ENCODE data around the gene NCOR1.
A peak's percentile ranks its signal among the peaks of the same experiment; 100 is the strongest.
"Not testable (repeated sequence)": the region's sequence is repeated elsewhere in the genome, so short reads cannot be mapped to it uniquely, and the experiment has no call there.

NCOR1 gene

DNA sequence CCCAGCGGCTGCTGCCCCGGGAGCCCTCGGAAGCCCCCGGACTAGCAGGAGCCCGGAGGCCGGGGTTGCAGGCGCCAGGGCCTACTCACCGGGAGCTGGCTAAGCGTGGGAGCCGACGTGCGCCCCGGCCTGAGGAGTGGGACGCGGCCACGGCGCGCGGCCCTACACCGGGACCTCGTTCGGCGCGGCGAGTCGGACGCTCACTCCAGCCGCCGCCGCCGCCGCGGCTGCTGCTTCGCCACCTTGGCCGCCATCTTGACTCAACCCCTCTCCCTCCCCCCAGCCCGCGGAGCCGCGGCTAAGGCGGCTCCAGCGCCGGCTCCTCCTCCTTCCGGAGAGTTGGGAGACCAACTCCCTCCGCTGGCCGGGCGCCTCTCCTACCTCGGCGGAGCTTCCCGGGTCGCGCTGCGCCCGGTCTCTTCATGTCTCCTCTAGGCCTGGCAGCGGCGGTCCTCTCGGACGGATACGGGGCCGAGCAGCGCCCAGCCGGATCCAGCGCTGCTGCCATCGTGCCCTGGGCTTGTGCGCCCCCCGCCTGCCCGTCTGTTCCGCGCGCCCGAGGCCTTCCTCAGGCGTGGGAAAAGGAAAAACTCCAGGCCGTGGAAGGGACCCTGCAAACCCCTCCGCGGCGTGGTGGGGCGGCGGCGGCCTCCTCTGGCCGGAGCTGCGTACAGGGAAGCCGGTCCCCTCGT lies at the start of gene NCOR1:
TSS of gene NCOR1 (minus strand) at position 262 of the 692 bp plus-strand sequence. CDS start 20,965 bp downstream, outside the sequence.
- no peak for FAIRE-seq

DNA sequence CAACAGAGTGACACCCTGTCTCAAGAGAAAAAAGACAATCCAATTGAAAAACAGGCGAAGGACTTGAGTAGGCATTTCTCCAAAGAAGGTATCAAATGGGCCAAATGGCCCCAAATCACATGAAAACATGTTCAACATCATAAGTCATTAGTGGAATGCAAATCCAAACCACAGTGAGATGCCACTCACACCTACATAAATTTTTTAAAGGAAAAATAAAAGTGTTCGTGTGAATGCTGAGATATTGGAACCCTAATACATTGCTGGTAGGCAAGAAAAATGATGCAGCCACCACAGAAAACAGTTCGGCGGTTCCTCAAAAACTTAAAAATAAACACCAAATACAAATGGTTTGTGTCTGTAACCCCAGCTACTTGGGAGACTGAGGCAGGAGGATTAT lies 46.9 kb upstream of the NCOR1 start:
- no peak for FAIRE-seq

DNA sequence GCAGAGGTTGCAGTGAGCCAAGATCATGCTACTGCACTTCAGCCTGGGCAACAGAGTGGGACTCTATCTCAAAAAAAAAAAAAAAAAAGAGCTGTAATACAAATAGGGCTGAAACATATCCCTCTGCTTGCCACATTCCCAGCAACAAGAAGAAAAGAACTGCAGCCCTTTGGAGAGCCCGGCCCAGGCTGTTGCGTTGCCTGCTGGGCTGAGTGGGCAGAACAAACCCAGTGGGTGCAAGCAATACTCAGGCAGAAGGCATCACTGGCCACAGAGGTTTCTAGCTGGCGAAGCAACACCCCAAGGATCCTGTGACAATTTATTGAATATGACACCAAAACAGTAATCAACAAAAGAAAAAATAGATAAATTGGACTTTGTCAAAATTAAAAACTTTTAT lies 45.7 kb upstream of the NCOR1 start:
- no peak for FAIRE-seq

DNA sequence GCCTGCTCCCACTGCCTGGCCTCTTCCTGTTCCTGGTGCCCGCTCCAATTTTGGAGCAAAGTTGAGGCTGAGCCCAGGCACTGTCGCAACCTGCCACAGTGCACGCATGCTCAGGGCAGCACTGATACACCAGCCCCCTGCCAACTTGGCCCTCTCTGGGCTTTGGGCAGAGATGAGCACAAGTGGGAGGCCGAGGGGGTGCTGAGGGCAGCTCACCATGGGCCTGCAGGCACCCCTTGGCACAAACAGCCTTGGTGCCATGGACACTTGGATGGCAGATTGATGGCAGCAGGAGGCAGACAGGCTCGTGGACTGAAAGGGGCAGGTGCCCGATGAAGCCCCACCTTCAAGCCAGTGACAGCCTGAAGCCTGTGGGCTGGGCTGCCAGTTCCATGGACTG lies 44.6 kb upstream of the NCOR1 start:
- no peak for FAIRE-seq

DNA sequence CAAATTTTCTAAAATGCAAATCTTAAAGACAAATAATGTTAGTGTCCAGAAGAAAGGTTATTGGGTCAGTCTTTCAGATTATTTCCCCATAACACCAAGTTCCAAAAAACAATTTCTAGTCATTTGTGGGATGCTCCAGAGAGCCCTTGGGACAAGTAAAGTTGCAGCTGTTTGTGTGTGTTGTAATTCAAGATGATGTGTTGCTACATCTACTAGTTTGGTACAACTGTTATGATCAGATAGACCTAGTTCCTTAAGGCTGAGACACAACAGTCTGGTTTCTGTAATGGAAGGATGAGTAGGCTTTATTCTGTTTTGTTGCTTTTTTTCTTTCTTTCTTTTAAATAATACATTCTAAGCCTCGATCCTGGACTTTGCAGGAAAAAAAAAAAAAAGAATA lies 43.6 kb upstream of the NCOR1 start:
- FAIRE-seq, result no peak

DNA sequence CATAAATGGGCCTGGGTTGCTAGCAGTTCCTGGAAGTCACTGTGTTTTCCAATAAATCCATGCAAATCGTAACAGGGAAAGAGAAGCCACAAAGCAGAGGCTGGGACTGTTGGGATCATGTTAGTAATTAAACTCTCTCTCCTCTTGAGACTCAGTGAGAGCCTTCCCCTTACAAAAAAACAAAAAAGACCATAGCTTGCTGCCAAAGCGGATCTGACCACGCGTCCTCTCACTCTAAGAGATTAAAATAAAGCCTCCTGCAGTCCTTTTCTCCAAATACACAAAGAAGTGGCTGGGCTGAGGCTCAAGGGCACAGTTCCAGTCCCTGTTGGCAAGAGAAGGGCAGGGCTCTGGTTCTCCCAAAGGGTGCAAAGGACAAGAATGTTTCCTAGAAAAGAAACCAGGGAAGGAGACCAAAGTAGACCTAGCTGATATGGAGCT lies 40.2 kb upstream of the NCOR1 start:
- no peak for FAIRE-seq

DNA sequence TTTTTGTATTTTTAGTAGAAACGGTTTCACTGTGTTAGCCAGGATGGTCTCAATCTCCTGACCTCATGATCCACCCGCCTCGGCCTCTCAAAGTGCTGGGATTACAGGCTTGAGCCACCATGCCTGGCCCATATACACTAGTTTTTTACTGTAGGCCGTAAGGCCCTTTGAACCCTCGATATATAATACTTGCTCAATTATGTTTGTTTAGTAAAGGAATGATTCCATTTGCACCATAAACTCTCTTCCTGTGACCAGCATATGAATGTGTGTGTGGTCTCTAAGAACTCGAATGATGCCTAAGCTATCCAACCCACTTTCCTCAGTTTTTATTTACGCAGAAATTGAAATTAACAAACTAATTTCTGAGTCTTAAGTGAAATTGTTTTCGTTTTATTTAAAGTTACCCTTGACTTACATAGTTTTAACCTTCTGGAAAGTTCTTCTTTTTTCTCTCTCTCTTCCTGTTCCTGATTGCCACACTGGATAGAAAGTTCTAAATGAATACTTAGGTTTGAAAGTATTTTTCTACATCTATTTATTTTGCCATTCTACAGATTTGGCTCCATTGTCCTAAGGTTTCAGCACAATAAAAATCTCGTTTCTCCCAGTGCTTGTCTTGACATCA lies 39.6 kb upstream of the NCOR1 start:
- FAIRE-seq, result no peak

DNA sequence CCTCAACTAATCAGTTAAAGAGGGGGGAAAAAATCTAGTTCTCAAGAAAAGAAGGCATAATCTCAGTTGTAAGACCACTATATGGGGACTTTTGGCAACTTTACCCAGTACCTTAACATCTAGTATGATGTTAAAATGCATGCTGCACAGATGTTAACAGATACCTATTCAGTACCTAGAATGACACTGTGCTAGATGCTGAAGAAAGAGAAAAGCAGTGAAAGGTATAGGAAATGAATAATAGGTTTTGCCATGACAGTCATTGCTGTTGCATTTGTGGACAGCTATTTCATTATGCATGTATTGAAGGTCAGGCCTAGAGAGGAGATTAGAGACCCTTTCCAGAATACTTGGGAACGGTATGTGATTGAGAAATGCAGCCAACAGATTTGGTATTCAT lies 36.2 kb upstream of the NCOR1 start:
- no peak for FAIRE-seq

DNA sequence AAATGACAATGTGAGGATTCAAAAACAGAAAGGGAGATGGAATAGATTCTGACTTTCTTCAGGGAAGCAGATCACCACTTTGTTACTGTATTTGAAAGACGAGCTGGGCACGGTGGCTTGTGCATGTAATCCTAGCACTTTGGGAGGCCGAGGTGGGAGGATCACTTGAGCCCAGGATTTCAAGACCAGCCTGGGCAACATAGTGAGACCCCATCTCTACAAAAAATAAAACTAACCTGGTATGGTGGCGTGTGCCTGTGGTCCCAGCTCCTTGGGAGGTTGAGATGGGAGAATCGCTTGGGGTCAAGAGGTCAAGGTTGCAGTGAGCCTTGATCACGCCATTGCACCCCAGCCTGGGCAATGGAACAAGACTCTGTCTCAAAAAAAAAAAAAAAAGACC lies 35.7 kb upstream of the NCOR1 start:
- FAIRE-seq, result no peak

DNA sequence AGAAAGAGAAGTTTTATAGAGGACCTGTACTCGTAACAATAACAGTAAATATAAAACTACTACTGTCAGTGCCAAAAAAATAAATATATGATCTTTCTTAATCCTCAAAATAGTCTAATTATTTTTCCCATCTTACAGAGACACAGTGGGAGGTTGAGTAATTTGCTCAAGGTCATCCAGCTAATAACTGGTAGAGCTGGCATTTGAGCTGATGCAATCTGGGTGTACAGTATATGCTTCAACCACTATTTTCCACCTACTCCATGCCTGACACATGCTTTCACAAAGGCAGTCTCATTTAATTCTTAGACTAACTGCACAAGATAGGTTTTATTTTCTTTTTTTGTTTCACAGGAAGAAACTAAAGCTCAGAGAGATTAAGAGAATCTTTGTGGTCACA lies 35.3 kb upstream of the NCOR1 start:
- FAIRE-seq, result no peak

DNA sequence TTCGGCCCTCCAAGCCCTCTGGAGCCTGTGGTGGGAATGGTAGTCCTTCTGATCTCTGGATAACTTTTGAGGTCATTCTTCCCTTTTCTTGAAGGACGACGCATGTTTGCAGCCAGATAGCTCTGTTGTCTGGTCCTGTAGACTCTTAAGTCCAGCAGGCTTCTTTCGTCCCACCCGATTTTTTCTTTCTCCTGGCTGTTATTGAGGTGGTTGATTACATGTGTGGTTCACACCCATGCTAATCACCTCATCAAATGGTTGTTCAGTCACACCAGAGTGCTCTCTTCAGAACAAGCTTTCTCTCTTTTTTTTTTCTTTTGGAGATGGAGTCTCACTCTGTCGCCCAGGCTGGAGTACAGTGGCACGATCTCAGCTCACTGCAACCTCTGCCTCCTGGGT lies 32.3 kb upstream of the NCOR1 start:
- no peak for FAIRE-seq

DNA sequence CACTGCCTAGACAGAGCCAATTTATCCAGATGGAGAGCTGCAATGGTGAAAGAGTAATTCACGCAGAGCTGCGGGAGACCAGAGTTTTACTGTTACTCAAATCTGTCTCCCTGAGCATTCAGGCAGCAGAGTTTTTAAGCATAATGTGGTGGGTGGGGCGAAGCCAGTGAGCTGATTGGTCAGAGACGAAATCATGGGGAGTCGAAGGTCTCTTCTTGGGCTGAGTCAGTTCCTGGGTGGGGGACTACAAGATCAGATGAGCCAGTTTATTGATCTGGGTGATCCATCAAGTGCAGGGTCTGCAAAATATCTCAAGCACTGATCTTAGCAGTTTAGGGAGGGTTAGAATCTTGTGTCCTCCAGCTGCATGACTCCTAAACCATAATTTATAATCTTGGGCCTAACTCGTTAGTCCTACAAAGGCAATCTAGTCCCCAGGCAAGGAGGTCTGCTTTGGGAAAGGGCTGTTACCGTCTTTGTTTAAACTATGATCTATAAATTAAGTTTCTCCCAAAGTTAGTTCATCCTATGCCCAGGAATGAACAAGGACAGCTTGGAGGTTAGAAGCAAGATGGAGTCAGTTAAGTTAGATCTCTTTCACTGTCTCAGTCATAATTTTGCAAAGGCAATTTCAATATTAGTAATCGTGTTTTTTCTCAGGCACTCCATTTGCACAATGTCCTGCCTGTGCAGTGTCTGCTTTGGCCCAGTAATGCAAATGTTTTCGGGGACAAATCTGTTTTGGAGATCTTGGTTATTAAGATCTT lies 28.6 kb upstream of the NCOR1 start:
- FAIRE-seq, result no peak

DNA sequence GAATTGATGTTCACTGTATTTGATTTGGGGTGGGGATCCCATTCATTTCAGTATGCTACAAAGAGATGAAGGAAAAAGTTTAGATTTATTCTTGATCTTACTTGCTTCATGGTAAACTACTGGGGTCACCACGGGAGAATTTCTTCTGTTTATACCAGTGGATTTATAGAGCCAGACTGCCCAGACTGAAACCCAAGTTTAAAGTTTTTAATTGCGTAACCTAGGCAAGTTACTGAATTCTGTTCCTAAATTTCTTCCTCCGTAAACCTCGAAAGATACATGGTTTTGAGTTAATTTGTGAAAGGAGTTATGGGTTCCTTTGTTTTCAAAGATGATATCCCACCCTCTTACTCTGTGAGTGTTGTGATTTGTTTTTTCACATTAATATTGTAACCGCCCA lies 28.1 kb upstream of the NCOR1 start:
- no peak for FAIRE-seq

DNA sequence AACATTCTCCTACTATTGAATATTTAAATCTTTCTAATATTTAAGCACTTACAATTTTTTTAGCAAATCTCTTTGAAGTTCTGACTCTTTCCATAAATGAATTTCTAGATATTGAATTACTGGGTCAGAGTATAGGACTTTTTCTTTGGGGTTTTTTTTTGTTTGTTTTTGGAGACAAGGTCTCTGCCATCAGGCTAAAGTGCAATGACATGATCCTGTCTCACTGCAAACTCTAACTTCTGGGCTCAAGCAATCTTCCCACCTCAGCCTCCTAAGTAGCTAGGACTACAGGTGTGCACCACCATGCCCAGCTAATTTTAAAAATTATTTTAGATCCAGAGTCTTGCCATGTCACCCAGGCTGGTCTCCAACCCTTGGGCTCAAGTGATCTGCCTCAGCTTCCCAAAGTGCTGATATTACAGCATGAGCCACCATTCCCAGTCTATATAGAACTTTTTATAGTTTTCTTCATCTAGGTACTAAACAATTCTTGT lies 26.6 kb upstream of the NCOR1 start:
- no peak for FAIRE-seq

DNA sequence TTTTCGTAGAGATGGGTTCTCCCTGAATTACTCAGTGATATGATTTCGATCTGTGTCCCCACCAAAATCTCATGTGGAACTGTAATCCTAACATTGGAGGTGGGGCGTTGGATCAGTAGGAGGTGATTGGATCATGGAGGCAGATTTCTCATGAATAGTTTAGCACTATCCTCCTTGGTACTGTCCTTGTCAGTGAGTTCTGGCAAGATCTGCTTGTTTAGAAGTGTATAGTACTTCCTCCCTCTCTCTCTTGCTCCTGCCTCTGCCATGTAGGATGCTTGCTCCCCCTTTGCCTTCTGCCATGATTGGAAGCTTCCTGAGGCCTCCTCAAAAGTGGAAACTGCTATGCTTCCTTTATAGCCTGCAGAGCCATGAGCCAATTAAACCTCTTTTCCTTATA lies 24.6 kb upstream of the NCOR1 start:
- no peak for FAIRE-seq

DNA sequence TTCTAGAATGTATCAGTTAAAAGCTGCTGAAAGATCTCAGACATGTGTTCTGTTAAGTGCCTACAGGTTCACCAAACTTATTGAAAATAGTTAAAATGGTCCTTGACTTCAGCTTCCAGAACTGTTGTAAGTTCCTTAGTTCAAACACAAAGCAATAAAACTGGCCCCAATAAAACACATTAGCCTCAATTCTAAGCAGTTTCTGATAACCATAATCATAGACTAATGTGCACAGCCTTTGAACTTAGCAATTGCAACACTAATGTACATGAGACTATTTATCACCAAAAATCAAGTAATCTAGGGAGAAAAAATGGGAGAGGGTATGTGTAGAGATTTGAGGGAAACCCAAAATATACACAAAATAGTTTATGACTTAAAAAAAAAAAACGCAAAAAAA lies 17.1 kb upstream of the NCOR1 start:
- no peak for FAIRE-seq

DNA sequence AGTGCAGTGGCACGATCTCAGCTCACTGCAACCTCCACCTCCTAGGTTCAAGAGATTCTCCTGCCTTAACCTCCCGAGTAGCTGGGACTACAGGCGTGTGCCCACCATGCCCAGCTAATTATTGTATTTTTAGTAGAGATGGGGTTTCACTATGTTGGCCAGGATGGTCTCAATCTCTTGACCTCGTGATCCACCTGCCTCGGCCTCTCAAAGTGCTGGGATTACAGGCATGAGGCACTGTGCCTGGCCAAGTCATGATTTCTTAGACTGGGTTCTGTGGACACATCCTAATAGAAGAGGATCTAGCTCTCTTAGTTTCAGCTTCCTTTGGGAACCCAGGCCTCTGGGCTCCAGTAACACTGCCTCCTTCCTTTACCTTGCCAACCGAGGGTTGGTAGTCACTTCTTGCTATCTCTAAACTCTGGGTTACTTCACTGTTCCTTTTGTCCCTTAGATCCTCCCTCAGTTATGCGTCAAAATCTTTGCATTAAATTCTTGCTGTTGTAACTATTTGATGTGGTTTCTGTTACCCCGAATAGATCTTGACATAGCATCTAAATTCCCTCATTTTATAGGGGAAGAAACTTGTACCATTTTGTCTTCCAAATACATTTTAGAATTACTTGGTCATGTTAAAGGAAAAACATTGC lies 14.7 kb upstream of the NCOR1 start:
- FAIRE-seq, result not testable (repeated sequence)

DNA sequence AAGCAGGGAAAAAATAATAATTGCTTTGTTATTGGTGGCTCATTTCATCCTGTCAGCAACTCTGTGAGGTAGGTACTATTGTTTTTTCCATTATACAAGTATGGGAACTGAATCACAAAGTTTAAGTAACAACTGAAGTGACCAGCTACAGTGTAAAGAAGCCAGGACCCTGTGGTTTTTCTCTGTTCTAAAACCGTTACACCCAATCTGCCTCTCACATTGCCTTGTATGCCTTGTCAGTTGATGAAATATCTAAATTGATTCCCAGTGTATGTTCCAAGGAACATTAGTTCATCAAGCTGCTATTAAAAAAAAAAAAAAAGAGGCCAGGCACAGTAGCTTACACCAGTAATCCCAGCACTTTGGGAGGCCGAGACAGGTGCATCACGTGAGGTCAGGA lies 7.1 kb upstream of the NCOR1 start:
- FAIRE-seq, result no peak

DNA sequence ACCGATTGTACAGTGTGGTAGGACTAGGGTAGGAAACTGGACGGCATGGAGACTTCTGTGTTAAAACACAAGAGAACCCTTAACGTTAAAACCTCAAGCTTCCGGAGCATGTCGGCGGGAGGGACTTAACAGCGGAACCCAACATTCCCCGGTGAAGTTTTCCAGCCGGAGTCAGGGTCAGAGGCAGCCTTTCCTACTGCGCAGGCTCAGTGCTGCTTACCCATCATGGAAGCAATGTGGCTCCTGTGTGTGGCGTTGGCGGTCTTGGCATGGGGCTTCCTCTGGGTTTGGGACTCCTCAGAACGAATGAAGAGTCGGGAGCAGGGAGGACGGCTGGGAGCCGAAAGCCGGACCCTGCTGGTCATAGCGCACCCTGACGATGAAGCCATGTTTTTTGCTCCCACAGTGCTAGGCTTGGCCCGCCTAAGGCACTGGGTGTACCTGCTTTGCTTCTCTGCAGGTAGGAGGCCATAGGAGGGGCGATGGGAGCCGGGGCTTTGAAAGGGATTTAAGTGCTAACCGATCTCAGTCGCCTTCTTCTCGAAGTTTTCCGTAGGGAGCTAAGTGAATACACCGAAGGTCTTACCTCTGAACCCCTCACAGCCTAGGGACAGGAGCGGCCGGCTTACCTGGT lies 1.8 kb upstream of the NCOR1 start, which contains the start of gene PIGL:
TSS of gene PIGL (plus strand) at position 209 of the 634 bp plus-strand sequence. CDS start at position 226, 17 bp downstream.
- peak; percentile 35 for FAIRE-seq

DNA sequence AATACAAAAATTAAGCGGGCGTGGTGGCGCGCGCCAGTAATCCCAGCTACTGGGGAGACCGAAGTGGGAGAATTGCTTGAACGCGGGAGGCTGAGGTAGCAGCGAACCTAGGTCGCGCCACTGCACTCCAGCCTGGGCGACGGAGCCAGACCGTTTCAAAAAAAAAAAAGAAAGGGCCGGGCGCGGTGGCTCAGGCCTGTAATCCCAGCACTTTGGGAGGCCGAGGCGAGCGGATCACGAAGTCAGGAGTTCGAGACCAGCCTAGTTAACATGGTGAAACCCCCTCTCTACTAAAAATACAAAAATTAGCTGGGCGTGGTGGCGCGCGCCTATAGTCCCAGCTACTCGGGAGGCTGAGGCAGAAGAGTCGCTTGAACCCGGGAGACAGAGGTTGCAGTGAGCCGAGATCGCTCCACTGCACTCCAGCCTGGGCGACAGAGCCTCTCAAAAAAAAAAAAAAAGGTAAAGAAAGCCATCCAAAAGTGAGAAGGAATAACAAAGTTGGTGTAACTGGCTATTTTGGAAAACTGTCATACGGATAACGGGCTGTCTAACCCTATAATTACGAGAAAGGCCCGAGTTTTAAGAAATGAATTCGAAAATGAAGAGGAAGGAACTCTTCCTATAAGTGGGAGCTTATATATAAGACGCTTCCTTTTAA lies 1.1 kb upstream of the NCOR1 start:
- not testable (repeated sequence) for FAIRE-seq

DNA sequence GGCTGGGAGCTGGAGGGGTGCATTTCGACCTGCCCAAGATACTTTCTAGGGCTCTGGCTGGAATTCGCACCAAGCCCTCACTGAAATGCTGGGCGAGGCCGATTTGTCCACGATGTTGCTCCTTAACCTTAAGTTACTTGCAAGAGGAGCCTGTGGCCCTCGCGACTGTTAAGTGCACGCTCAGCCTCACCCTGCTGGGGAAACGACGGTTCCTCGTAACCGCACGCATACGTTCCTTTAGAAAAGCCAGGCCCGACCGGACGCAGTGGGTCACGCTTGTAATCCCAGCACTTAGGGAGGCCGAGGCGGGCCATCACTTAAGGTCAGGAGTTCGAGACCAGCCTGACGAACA lies 607 bp upstream of the NCOR1 start:
- no peak for FAIRE-seq

DNA sequence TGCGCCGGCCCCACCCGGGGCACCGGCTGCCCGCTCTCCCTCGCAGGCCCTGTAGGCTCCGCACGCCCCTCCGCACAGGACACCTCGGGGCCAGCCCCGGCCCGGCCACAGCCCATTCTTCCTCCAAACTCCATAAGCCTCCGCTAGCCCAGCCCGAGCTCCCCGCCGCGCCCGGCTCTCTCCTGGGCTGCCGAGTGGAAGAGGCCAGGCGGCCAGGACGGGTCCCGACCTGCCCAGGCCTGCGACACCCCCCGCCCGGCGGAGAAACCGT lies 397 bp downstream of the NCOR1 start:
- FAIRE-seq, result no peak
